ENCODE results near the gene EXOG. TPM values are rescaled to one million over a fixed set of nuclear protein-coding genes. Genes with fewer than 3 reads are reported as not detected.

EXOG gene
- total RNA-seq, 1 experiment from 2014 or later = 13.7 TPM

GRCh38 chr3:38475716-38476115, 20.4 kb upstream of the EXOG start:
- ChIA-PET POLR2A (no interaction called here), CTCF (no interaction called here)
- Mint-ChIP-seq H3K27ac (no peak overlapping the region), H3K9me3 (peaks cover under 1% of the 10 kb centered on the region), H3K4me1 (peaks cover 24% of the 10 kb centered on the region), H3K27me3 (ENCODE audit: low read depth) (no peaks in the 10 kb centered on the region), H3K4me3 (no peak overlapping the region), H3K36me3 (peaks cover 18% of the 10 kb centered on the region)
- DNase-seq (ENCODE audit: low spot score) = no peak
- ATAC-seq = no peak
- TF ChIP-seq NFATC4 (CRISPR knock-in tag; IDR thresholded peaks at IDR 0.05) = no peak
- TF ChIP-seq ZNF121 (CRISPR knock-in tag; IDR thresholded peaks at IDR 0.05) = no peak
- TF ChIP-seq ZNF138 (CRISPR knock-in tag; conservative IDR thresholded peaks at IDR 0.05) = no peak
- no peak for TF ChIP-seq MLX (CRISPR knock-in tag; IDR thresholded peaks at IDR 0.05)
- TF ChIP-seq NFE2L1 (CRISPR knock-in tag; IDR thresholded peaks at IDR 0.05) = no peak
- TF ChIP-seq ETV6 (CRISPR knock-in tag; IDR thresholded peaks at IDR 0.05) = no peak

- no peaks in the 10 kb centered on the region for H3K27me3 Mint-ChIP-seq (ENCODE audit: low read depth)
- POLR2A ChIA-PET = no interaction called here
- H3K36me3 Mint-ChIP-seq = peaks cover 23% of the 10 kb centered on the region
- no peak for DNase-seq (ENCODE audit: low spot score)
- no peak overlapping the region for H3K4me3 Mint-ChIP-seq
- no peak for TF ChIP-seq FOXJ3 (CRISPR knock-in tag; IDR thresholded peaks at IDR 0.05; ENCODE audit: borderline replicate concordance)
- no peak for TF ChIP-seq ZNF671 (CRISPR knock-in tag; IDR thresholded peaks at IDR 0.05)
- TF ChIP-seq GABPB1 (CRISPR knock-in tag; IDR thresholded peaks at IDR 0.05) = no peak
- no peak for TF ChIP-seq NR3C1 (CRISPR knock-in tag; conservative IDR thresholded peaks at IDR 0.05; ENCODE audit: low read depth)
- TF ChIP-seq ATF6 (CRISPR knock-in tag; IDR thresholded peaks at IDR 0.05) = no peak
- no peak for TF ChIP-seq FOXP4 (CRISPR knock-in tag; IDR thresholded peaks at IDR 0.05)
- no peak for TF ChIP-seq AFF4 (CRISPR knock-in tag; IDR thresholded peaks at IDR 0.05; ENCODE audit: borderline replicate concordance)
- TF ChIP-seq FOXK1 (CRISPR knock-in tag; IDR thresholded peaks at IDR 0.05) = no peak
- no peak for TF ChIP-seq ZSCAN18 (CRISPR knock-in tag; IDR thresholded peaks at IDR 0.05)
- no peak for TF ChIP-seq MAX (CRISPR knock-in tag; IDR thresholded peaks at IDR 0.05)
- TF ChIP-seq TCF7 (CRISPR knock-in tag; IDR thresholded peaks at IDR 0.05; ENCODE audit: low read depth) = no peak
- no peak for TF ChIP-seq PREB (CRISPR knock-in tag; IDR thresholded peaks at IDR 0.05; ENCODE audit: borderline replicate concordance)
- no peaks in the 10 kb centered on the region for H3K9me3 Mint-ChIP-seq
- CTCF ChIA-PET = no interaction called here
- peak overlapping the region; percentile 36; the same call in 1 of the 2 replicates for H3K27ac Mint-ChIP-seq
- H3K4me1 Mint-ChIP-seq = peaks cover 24% of the 10 kb centered on the region
- ATAC-seq = no peak
Observed at GRCh38 chr3:38476157-38476756, 19.9 kb upstream of the EXOG start.

Data from WTC11 (cell line).